Vagina (tissue), 2 donors: ENCODE results near the gene TPX2.

ENCODE experiments used
- POLR2A ChIP-seq, 2 donors: fragments of 450-650 bp; IDR thresholded peaks; one replicate each; pipeline ENCODE4 v1.6.1; 2017; ENCODE audit warnings: antibody characterized with exemption in 2 of 2, mild to moderate bottlenecking in 2 of 2, moderate library complexity in 2 of 2
- POLR2AphosphoS5 ChIP-seq, 2 donors: sonication (generic); formaldehyde crosslinking; IDR thresholded peaks; one replicate each; pipeline ENCODE4 v1.9.0; 2017; ENCODE audit warnings: antibody characterized with exemption in 2 of 2, mild to moderate bottlenecking in 2 of 2, low read depth in 1 of 2; ENCODE audit not compliant: insufficient read depth in 1 of 2
- TF ChIP-seq, protein P1 (sequence below), 3 experiments: fragments of 450-650 bp in 2 of 3; fragments of 200-600 bp in 1 of 3; sonication (generic) in 1 of 3; IDR thresholded peaks; one replicate each; pipeline ENCODE4 v1.5.1; 2017 to 2019; ENCODE audit warnings: antibody characterized with exemption in 3 of 3, mild to moderate bottlenecking in 2 of 3, moderate library complexity in 2 of 3

DNA sequence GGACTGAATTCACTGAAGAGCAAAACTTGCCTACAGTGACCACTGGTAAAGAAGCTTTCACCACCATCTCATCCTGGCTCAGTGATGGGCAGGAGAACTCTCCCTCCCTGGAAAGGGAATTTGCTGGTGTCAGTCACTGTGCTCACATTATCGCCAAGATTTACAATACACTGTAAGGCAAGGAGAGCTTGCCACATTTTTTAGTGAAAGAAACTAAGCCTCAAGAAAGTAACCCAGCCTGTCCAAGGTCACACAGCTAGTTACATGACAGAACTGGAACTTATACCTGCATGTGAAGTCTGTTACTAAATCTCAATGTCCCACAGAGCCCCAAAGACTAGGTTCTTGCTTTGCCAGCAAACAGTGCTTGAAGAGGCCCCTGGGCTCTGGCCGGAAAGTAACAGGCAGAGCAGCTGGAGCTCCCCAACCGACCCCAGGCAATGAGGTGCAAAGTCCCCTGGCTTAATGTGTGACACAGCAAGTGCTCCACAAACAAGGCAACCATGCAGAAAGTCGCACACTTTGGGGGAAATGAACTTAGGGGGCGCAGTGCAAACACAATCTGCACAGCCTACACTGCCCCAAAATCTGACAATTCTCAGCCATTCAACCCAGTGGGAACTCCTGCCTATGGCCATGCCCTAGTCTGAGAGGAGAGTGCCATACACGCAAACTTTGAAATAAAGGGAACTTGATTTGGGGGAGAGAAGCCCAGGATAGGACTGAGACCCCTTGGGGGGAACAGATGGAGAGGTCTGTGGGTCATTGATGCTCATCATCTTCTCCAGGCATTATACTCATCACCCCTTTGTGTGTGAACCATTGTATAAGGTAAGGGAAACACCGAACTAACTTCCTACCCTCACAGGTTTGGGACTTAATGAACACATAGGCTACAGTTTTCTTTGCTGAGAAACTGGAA lies 18.3 kb upstream of the TPX2 start:
- TF ChIP-seq, protein P1, sequence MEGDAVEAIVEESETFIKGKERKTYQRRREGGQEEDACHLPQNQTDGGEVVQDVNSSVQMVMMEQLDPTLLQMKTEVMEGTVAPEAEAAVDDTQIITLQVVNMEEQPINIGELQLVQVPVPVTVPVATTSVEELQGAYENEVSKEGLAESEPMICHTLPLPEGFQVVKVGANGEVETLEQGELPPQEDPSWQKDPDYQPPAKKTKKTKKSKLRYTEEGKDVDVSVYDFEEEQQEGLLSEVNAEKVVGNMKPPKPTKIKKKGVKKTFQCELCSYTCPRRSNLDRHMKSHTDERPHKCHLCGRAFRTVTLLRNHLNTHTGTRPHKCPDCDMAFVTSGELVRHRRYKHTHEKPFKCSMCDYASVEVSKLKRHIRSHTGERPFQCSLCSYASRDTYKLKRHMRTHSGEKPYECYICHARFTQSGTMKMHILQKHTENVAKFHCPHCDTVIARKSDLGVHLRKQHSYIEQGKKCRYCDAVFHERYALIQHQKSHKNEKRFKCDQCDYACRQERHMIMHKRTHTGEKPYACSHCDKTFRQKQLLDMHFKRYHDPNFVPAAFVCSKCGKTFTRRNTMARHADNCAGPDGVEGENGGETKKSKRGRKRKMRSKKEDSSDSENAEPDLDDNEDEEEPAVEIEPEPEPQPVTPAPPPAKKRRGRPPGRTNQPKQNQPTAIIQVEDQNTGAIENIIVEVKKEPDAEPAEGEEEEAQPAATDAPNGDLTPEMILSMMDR (IDR thresholded peaks at IDR 0.05): no peak
- TF ChIP-seq POLR2A (IDR thresholded peaks at IDR 0.05): no peak
- no peak for TF ChIP-seq POLR2AphosphoS5 (IDR thresholded peaks at IDR 0.05; ENCODE audit: insufficient read depth in 1 of 2, low read depth in 1 of 2)
